ENCODE measurements around the gene KIF26B. TPM values are rescaled to one million over a fixed set of nuclear protein-coding genes. Genes with fewer than 3 reads are reported as not detected.

KIF26B gene
- total RNA-seq, 4 donors from 2014 or later = 0.90 to 2.0 (median 1.5) TPM

- no peak for TF ChIP-seq EP300 (IDR thresholded peaks at IDR 0.05)
- TF ChIP-seq CTCF (IDR thresholded peaks at IDR 0.05) = no peak
- no peak for TF ChIP-seq POLR2A (IDR thresholded peaks at IDR 0.05)
- no peaks in the 10 kb centered on the region for H3K4me1 ChIP-seq
- H3K27ac ChIP-seq = no peak overlapping the region
- H3K27me3 ChIP-seq = no peaks in the 10 kb centered on the region
- peaks cover 0 to 8% (median 2%) of the 10 kb centered on the region in 4 donors for H3K9me3 ChIP-seq
- 82 to 85% methylated on average over 4 of the region's 4 CpGs for WGBS, 2 donors
- no peaks in the 10 kb centered on the region for H3K36me3 ChIP-seq
- H3K4me3 ChIP-seq = no peak overlapping the region
- DNase-seq (ENCODE audit: low spot score in 2 of 2) = no peak
These were observed 435.9 kb downstream of the KIF26B start for GRCh38 chr1:245590726-245591125.

- no peaks in the 10 kb centered on the region for H3K4me1 ChIP-seq
- no peaks in the 10 kb centered on the region for H3K36me3 ChIP-seq
- no peak overlapping the region for H3K27ac ChIP-seq
- no peak for TF ChIP-seq POLR2A (IDR thresholded peaks at IDR 0.05)
- no peak for TF ChIP-seq CTCF (IDR thresholded peaks at IDR 0.05)
- TF ChIP-seq EP300 (IDR thresholded peaks at IDR 0.05) = no peak
- no peak overlapping the region for H3K4me3 ChIP-seq
- no peaks in the 10 kb centered on the region for H3K27me3 ChIP-seq
- H3K9me3 ChIP-seq = peaks cover 0 to 8% (median 2%) of the 10 kb centered on the region in 4 donors
- WGBS, 2 donors = 79% methylated on average over 25 of the region's 25 CpGs
- no peak for DNase-seq (ENCODE audit: low spot score in 2 of 2)
These were observed 436.8 kb downstream of the KIF26B start for GRCh38 chr1:245591346-245592188.

DNA sequence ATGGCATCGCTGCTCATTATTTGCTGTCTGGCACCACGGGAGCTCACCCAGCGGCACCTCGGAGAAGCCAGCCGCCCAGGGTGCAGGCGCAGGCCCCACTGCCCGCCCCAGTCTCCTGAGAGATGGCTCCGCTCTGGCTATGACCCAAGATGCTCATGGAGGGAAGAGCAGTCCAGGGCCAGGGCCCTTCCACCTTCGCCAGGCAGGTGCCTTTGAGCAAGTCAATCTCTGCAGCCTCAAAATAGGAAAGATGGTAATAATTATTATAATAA lies 437.3 kb downstream of the KIF26B start:
- H3K27ac ChIP-seq = no peak overlapping the region
- no peaks in the 10 kb centered on the region for H3K4me1 ChIP-seq
- TF ChIP-seq CTCF (IDR thresholded peaks at IDR 0.05) (no peak), EP300 (IDR thresholded peaks at IDR 0.05) (no peak), POLR2A (IDR thresholded peaks at IDR 0.05) (no peak)
- H3K9me3 ChIP-seq = peaks cover 0 to 8% (median 2%) of the 10 kb centered on the region in 4 donors
- H3K4me3 ChIP-seq = no peak overlapping the region
- H3K36me3 ChIP-seq = no peaks in the 10 kb centered on the region
- no peak for DNase-seq (ENCODE audit: low spot score in 2 of 2)
- H3K27me3 ChIP-seq = no peaks in the 10 kb centered on the region
- 84% methylated on average over 9 of the region's 9 CpGs for WGBS, 2 donors

DNA sequence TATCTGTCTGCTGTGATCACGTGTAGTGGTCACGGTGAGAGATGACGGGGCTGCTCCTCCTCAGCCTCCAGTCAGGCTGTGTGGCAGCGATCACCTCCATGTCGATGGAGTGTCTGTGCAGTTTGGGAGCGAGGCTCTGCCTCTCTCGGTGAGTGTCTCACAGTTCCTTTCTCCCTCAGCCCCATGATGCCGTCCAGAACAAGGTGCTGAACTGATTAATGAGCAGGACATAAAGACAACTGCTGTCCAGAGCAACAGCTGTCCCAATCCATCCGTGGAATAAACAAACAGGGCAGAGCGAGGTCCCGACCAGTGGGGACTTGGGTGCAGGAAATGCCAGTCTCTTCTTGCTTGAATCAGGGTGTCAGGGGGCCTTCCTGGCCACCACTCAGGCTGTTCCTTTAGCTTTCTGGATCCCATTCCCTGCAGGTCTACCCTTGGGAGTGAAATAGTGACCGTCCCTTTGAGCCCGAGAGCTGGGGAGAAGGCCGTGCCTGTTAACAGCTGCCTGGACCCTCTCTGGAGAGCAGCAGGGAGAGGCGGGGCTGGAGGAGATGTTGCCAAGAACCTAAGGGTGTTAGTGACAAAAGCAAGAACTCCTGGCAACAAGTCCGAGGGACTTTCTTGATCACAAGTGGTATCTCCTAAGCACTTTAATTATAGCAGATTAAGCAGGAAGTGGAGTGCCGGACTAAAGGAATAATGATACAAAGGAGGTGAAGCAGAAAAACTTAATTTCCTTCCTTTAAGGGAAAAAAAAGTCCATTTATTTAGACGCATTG lies 443.9 kb downstream of the KIF26B start:
- H3K27ac ChIP-seq = no peak overlapping the region
- no peak for TF ChIP-seq CTCF (IDR thresholded peaks at IDR 0.05)
- no peak for TF ChIP-seq EP300 (IDR thresholded peaks at IDR 0.05)
- TF ChIP-seq POLR2A (IDR thresholded peaks at IDR 0.05) = no peak
- DNase-seq (ENCODE audit: low spot score in 2 of 2) = no peak
- H3K27me3 ChIP-seq = no peaks in the 10 kb centered on the region
- H3K9me3 ChIP-seq = peaks cover 0 to 17% (median 2%) of the 10 kb centered on the region in 4 donors
- H3K4me3 ChIP-seq = no peak overlapping the region
- 62% methylated on average over 18 of the region's 18 CpGs for WGBS, 2 donors
- no peaks in the 10 kb centered on the region for H3K36me3 ChIP-seq
- peaks cover 0 to 8% (median 0%) of the 10 kb centered on the region in 4 donors for H3K4me1 ChIP-seq

All from tibial nerve (tissue), 4 donors.